ENCODE measurements around the gene A2M.

DNA sequence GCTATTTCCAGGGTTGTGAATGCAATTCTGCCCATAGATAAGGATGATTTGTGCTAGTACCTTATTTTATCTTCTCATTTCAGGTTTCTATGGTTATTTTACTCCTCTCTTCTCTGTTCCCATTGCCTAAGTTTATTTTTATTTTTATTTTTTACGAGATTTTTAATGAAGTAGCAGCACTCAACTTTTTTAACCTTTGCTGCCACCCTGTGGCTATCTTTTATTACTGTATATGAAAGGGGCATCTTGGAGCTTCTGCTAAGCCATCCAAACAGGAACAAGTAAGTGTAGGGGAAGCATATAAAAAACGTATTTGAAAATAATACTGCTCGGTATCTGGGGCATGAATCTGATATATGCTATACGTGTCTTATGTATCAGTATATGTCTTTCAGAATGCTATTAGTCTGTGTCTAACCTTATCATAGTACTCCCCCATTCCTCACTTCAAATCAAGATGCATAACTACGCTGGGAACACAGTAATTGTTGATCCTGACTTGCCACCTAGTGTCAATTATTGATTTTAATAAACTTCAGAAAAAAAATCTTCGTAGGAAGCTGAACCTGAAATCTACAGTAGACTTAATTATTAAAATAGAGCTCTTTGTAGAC, 66.1 kb downstream of the A2M start:
- TF ChIP-seq, protein P1, sequence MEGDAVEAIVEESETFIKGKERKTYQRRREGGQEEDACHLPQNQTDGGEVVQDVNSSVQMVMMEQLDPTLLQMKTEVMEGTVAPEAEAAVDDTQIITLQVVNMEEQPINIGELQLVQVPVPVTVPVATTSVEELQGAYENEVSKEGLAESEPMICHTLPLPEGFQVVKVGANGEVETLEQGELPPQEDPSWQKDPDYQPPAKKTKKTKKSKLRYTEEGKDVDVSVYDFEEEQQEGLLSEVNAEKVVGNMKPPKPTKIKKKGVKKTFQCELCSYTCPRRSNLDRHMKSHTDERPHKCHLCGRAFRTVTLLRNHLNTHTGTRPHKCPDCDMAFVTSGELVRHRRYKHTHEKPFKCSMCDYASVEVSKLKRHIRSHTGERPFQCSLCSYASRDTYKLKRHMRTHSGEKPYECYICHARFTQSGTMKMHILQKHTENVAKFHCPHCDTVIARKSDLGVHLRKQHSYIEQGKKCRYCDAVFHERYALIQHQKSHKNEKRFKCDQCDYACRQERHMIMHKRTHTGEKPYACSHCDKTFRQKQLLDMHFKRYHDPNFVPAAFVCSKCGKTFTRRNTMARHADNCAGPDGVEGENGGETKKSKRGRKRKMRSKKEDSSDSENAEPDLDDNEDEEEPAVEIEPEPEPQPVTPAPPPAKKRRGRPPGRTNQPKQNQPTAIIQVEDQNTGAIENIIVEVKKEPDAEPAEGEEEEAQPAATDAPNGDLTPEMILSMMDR (IDR thresholded peaks at IDR 0.05): peak; percentile 11 to 38 (median 29)
- no peak for TF ChIP-seq POLR2AphosphoS5 (IDR thresholded peaks at IDR 0.05)
